GM12873 (cell line): ENCODE results near the gene ESPNL.

Source experiments
- TF ChIP-seq, protein P1 (sequence below): IDR thresholded peaks from 2 replicates; pipeline ENCODE4 v1.5.1; 2012; ENCODE audit warnings: low read depth, mild to moderate bottlenecking, moderate library complexity, low read length, control low read depth; ENCODE audit not compliant: insufficient read depth; ENCODE audit errors: missing control alignments

The ESPNL gene

DNA sequence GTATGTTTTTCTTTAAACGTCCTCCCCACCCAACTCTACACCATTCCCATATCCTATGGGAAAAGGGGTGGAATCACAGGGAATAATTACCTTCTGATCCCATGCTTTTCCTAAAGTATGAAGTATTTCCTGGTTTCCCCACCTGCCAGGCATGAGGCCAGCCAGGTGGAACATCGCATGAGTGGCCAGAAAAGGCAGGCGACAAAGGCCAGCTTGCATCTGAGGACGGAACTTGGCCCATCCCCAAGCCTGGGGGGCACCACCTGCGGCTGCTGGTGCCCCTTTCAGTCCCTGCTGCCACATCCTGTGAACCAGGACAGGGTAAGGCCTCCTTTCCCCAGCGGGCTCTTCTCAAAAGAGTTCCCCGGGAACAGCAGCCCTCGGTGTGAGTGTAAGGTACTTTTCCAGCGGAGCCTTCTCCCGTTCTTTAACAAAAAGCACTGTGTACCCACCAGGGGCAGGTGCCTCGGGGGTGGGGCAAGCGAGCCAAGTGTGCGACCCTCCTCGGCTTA lies 57.4 kb downstream of the ESPNL start:
- TF ChIP-seq, protein P1, sequence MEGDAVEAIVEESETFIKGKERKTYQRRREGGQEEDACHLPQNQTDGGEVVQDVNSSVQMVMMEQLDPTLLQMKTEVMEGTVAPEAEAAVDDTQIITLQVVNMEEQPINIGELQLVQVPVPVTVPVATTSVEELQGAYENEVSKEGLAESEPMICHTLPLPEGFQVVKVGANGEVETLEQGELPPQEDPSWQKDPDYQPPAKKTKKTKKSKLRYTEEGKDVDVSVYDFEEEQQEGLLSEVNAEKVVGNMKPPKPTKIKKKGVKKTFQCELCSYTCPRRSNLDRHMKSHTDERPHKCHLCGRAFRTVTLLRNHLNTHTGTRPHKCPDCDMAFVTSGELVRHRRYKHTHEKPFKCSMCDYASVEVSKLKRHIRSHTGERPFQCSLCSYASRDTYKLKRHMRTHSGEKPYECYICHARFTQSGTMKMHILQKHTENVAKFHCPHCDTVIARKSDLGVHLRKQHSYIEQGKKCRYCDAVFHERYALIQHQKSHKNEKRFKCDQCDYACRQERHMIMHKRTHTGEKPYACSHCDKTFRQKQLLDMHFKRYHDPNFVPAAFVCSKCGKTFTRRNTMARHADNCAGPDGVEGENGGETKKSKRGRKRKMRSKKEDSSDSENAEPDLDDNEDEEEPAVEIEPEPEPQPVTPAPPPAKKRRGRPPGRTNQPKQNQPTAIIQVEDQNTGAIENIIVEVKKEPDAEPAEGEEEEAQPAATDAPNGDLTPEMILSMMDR = no peak

DNA sequence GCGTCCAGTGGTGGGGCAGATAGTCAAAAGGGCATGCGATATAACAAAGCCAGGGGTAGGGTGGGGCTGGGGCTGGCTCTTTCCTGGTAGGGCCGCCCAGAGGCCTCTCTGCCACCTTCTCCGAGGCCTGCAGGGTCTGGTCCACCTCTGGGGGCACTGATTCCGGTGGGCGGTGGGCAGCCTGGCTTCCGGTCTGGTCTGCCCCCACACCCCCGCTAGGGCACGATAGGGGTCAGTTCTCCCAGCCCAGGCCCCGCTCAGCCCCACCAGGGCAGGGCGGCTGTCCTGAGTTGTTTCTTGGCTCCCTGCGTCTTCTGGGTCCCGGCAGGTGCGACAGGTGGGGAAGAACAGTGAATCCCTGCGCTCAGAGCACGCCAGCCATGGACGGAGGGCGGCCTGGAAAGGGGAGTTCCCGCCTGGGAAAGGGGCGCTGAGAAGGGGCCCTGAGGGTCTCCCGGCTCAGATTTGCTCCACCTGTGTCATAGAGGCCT lies 57.9 kb downstream of the ESPNL start:
- TF ChIP-seq, protein P1 = no peak

DNA sequence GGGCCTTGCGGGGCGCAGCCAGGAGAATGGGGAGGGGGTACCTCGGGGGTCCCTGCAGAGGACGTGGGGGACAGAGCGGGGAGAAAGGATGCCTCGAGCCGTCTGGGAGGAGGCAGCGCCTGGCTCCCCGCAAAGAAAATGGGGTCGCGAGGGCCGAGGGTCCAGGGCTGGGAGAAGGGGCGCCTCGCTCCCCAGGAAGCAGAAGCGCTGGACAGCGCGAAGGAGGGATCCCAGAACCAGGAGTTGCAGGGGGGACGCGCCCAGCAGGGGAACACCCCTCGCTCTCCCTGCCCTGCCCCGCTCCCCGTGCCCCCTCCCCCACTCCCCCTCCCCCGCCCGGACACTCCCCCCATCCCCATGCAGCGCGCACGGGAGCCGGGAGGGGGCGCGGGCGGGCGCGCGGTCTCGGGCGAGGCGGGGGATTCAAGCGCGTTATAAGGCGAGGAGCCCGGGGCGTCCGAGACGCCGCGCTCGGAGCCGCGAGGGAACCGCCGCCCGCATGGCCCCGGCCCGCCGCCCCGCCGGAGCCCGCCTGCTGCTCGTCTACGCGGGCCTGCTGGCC lies 58.5 kb downstream of the ESPNL start, which contains the start of gene ERFE:
Gene ERFE (plus strand): TSS at position 462 of the 562 bp plus-strand sequence. CDS start 38 bp downstream, at position 500.
- TF ChIP-seq, protein P1 = peak; percentile 30

DNA sequence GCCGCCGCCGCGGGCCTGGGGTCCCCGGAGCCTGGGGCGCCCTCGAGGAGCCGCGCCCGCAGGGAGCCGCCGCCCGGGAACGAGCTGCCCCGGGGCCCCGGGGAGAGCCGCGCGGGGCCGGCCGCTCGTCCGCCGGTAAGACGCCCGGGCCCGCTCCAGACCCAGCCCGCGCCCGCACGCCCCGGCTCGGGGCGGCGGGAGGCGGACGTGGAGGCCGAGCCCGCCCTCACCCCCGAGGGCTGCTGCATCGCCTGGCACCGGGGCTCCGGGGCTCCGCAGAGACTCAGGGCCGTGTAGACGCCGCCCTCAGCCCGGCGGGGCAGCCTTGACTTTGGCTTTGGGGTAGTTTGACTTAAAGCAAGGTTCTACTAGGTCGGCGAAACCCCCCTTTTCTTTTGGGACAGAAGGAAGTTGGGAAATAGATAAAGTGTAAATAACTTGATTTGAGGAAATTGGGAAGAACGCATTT lies 59.0 kb downstream of the ESPNL start:
- TF ChIP-seq, protein P1 = no peak

DNA sequence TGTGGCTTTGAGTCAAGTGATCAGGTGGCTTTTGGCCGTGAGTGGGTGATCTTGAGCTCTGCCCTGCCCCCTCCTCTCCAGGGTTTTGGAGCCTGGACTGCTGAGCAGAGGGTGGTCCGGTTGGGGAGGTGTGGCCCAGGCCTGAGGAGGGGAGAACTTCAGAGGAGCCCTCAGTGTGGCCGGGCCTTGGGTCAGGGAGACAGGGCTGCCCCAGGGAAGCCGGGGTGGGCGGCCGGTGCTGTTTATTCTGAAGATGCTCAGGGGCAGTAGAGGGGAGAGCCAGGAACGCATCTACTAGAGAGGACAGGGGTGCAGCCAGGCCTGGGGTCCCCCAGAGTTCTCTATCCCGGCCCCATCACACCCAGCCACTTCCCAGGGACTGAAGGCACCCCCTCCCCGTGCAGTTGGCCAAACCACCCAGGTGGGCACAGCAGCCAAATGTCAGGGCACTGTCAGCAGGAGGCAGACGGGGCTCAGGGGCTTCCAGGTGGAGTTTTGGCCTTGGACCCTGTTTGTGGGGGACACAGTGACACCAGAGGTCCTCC lies 59.6 kb downstream of the ESPNL start:
- TF ChIP-seq, protein P1 = no peak

DNA sequence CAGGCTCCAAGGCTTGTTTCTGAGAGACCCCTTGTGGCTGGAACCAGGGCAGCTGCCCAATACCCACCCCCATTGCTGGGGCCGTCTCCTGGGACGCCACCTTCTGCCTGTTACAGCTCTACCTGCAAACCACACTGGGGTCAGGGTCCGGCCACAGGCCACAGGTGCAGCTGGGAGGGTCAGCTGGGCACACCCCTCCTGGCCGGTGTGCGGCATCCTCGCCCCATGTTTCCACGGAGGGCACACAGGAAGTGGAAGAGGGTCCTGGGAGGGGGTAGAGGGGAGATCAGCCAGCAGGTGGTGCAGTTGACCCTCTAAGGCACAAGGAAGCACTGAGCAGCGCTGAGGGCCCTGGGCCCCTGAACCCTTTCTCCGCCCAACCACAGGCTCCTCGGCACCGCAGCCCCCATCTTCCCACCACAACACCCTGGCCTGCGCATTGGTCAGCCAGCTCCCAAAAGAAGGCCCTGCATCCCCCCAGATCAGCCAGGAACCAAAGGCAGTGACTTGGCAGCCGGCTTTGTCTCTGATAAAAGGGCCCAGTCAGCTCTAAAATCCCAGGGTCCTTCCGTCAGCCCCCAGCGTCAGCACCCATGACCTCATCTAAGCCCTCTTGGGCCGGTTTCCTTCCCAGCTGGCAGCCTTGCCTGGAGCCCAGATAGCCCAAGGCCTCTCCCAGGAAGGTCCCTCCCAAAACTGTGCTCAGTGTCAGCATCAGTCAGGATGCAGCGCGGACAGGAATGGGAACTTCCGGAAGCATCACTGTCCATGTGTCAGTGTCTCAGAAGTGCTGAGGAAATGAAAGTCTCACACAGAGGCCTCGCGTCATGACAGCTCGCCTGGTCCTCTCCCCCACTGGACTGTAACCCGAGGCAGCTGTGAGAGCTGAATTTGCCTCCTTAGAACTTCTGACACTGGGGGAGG lies 60.3 kb downstream of the ESPNL start:
- TF ChIP-seq, protein P1 = peak; percentile 46
